Osteoblast (primary cell): Measurements from ENCODE around the gene GREM2. TPM values are rescaled to one million over a fixed set of nuclear protein-coding genes. Genes with fewer than 3 reads are reported as not detected.

Experiments
- DNase-seq: peaks from one replicate; pipeline ENCODE4 v3.0.0; 2011; ENCODE audit warnings: low spot score, mixed read lengths; ENCODE audit not compliant: insufficient read length; ENCODE audit errors: missing footprints
- H2AFZ ChIP-seq: 2 replicates; pipeline ENCODE4 v1.6.0; 2011; ENCODE audit warnings: mild to moderate bottlenecking, low read length
- H3K27ac ChIP-seq: 2 replicates; pipeline ENCODE4 v1.5.1; 2011; ENCODE audit warnings: mild to moderate bottlenecking, low read depth, low read length, moderate library complexity
- H3K27me3 ChIP-seq: 2 replicates; pipeline ENCODE4 v1.6.0; 2012; ENCODE audit warnings: mild to moderate bottlenecking, control low read depth, inconsistent platforms, low read length, moderate library complexity; ENCODE audit not compliant: insufficient read depth
- H3K36me3 ChIP-seq: 2 replicates; pipeline ENCODE4 v1.5.1; 2011; ENCODE audit warnings: mild to moderate bottlenecking, low read length, control low read depth, moderate library complexity; ENCODE audit not compliant: insufficient read depth
- H3K4me1 ChIP-seq: 2 replicates; pipeline ENCODE4 v1.5.1; 2011; ENCODE audit warnings: mild to moderate bottlenecking, low read length, control low read depth, moderate library complexity; ENCODE audit not compliant: insufficient read depth
- H3K4me2 ChIP-seq: 2 replicates; pipeline ENCODE4 v1.6.0; 2011; ENCODE audit warnings: mild to moderate bottlenecking, low read length; ENCODE audit not compliant: insufficient read depth
- H3K4me3 ChIP-seq: fragments of 200-600 bp; sonication (generic); 3 replicates; pipeline ENCODE4 v1.5.1; 2012; ENCODE audit warnings: mild to moderate bottlenecking, low read length, inconsistent platforms; ENCODE audit not compliant: insufficient read depth
- H3K79me2 ChIP-seq: 2 replicates; pipeline ENCODE4 v1.6.0; 2012; ENCODE audit warnings: mild to moderate bottlenecking, low read length, control low read depth, inconsistent platforms; ENCODE audit not compliant: insufficient read depth
- H3K9me3 ChIP-seq: 2 replicates; pipeline ENCODE4 v1.5.1; 2011; ENCODE audit warnings: low read depth, low read length, control low read depth
- H4K20me1 ChIP-seq: 2 replicates; pipeline ENCODE4 v1.6.0; 2012; ENCODE audit warnings: mild to moderate bottlenecking, low read length, control low read depth; ENCODE audit not compliant: insufficient read depth
- CTCF ChIP-seq: IDR thresholded peaks from 2 replicates; pipeline ENCODE4 v1.5.1; 2011; ENCODE audit warnings: mild to moderate bottlenecking, low read depth, low read length, moderate library complexity; ENCODE audit errors: extremely low read depth
- total RNA-seq: library from RNA; depleted of rRNA; stranded (reverse); fragments of >200 nt; gene quantifications from 2 replicates; pipeline ENCODE4 v1.2.3, GENCODE V29; 2012

The GREM2 gene
- total RNA-seq, 1 donor = 4.7 TPM

DNA sequence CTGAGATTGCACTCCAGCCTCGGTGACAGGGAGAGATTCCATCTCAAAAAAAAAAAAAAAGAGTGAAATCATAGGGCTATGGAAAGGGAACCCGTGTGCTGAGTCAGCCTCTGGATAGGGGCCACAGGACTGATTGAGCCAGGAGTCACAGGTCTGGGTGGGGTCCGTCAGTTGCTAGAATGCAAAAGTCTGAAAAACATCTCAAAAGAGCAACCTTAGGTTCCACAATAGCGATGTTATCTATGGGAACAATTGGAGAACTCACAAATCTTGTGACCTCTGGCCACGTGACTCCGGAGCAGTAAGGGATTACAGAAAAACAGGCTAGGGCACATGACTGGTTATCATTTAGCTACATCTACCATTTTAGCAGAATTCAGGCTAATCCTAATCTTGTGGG lies 32.8 kb upstream of the GREM2 start:
- DNase-seq = no peak
- H3K79me2 ChIP-seq = no peaks in the 10 kb centered on the region
- no peaks in the 10 kb centered on the region for H3K9me3 ChIP-seq
- no peaks in the 10 kb centered on the region for H4K20me1 ChIP-seq
- H3K4me2 ChIP-seq = no peak overlapping the region
- peak overlapping the region; percentile 15 for H2AFZ ChIP-seq
- H3K27me3 ChIP-seq = no peaks in the 10 kb centered on the region
- H3K36me3 ChIP-seq = no peaks in the 10 kb centered on the region
- no peak overlapping the region for H3K27ac ChIP-seq
- no peak overlapping the region for H3K4me3 ChIP-seq
- no peaks in the 10 kb centered on the region for H3K4me1 ChIP-seq
- no peak for TF ChIP-seq CTCF

DNA sequence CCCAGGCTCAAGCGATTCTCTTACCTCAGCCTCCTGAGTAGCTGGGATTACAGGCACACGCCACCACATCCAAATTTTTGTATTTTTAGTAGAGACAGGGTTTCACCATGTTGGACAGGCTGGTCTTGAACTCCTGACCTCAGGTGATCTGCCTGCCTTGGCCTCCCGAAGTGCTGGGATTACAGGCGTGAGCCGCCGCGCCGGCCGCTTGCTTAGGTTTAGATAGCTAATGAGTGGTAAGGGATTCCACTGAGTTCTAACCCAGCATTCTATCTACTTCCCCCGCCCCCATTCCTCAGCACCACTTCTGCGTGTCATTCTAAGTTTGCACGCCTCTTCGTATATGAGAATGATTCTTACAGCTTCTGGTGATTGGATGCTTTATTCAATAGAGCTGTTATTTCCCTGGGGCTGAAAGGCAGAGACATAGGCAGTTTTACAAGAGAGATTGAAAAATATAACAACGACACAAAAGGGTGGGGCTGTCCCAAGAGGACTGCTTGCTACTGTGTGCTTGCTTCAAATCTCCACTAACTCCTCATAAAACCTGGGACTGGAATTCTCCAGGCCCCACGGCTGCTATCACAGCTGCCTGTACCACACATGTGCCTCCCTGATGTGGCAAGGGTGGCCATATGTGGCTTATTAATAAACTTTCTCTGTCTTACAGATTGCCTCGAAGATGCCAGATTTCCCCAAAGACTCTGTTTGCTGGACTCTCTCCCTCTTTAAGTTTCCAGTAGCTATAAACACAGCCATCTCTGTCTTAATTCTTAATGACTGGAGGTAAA lies 23.7 kb upstream of the GREM2 start:
- TF ChIP-seq CTCF = no peak
- Histone ChIP-seq H2AFZ (no peak overlapping the region), H3K27me3 (no peaks in the 10 kb centered on the region), H4K20me1 (no peaks in the 10 kb centered on the region), H3K4me2 (no peak overlapping the region), H3K79me2 (no peaks in the 10 kb centered on the region), H3K4me1 (no peaks in the 10 kb centered on the region), H3K27ac (no peak overlapping the region), H3K36me3 (no peaks in the 10 kb centered on the region), H3K4me3 (no peak overlapping the region), H3K9me3 (no peaks in the 10 kb centered on the region)
- no peak for DNase-seq

DNA sequence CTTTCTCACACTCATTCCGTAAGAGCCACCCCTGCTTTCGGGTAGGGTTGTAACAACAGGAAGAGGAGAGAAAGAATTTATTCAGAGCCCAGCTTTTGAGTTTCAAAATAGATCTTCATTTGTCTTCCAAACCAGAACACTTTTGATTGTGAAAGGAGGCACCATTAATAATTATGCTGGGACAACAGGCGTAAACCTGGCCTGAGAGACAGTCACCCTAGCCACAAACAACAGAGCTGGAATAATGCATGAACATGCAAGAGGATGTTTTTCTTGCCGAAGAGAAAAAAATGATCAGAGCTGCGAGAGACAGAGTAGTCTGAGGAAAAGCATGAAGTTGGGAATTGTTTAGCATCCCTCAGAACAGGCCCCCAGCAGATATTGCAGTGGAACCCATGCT lies 18.5 kb upstream of the GREM2 start:
- H4K20me1 ChIP-seq = no peaks in the 10 kb centered on the region
- H3K4me3 ChIP-seq = peak overlapping the region; percentile 46
- no peak for TF ChIP-seq CTCF
- H2AFZ ChIP-seq = peak overlapping the region; percentile 92
- DNase-seq = no peak
- H3K9me3 ChIP-seq = no peaks in the 10 kb centered on the region
- H3K4me1 ChIP-seq = no peaks in the 10 kb centered on the region
- H3K79me2 ChIP-seq = no peaks in the 10 kb centered on the region
- peak overlapping the region; percentile 73 for H3K4me2 ChIP-seq
- no peaks in the 10 kb centered on the region for H3K36me3 ChIP-seq
- H3K27ac ChIP-seq = no peak overlapping the region
- no peaks in the 10 kb centered on the region for H3K27me3 ChIP-seq

DNA sequence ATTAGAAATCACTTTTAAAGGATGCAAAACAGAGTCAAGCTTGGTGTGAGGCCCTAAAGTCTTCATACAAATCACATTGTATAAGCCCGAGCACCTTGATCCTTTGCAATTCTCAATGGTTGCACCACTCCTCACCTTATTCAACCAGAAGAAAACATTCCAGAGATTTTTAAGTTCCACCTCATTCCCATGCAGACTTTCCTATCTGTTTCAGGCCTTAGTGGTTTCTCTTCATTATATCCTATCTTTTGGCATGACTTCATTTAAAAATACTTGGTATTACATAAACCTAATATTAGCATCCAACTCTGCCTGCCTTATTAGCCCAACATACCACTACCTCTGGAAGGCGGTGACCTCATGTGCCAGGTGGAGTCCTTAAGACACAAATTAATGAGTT lies 9.3 kb upstream of the GREM2 start:
- Histone ChIP-seq H3K9me3 (no peaks in the 10 kb centered on the region), H3K27me3 (no peaks in the 10 kb centered on the region), H3K36me3 (no peaks in the 10 kb centered on the region), H3K4me1 (peaks cover 2% of the 10 kb centered on the region), H3K4me2 (no peak overlapping the region), H4K20me1 (no peaks in the 10 kb centered on the region), H3K4me3 (no peak overlapping the region), H3K79me2 (no peaks in the 10 kb centered on the region), H2AFZ (no peak overlapping the region), H3K27ac (no peak overlapping the region)
- no peak for TF ChIP-seq CTCF
- DNase-seq = no peak
